GM19467 (cell line): ENCODE measurements around the gene KCNH2.

ENCODE experiments used
- ATAC-seq: cut with Tn5 transposase; IDR thresholded peaks from one replicate; pipeline ENCODE4 v1.9.1; 2021; ENCODE audit warnings: mild to moderate bottlenecking, moderate library complexity; ENCODE audit not compliant: unreplicated experiment

KCNH2 gene

GRCh38 chr7:150976529-150977381 is 1.4 kb downstream of the KCNH2 start:
- no peak for ATAC-seq

- no peak for ATAC-seq
Observed at GRCh38 chr7:150975536-150976319, 2.4 kb downstream of the KCNH2 start.

- ATAC-seq = peak; percentile 48
Observed at GRCh38 chr7:150974468-150975391, 3.4 kb downstream of the KCNH2 start.

GRCh38 chr7:150973571-150974451 is 4.3 kb downstream of the KCNH2 start:
- ATAC-seq = no peak

GRCh38 chr7:150972741-150973140 is 5.4 kb downstream of the KCNH2 start:
- ATAC-seq = no peak

- ATAC-seq = no peak
Observed at GRCh38 chr7:150972023-150972468, 6.1 kb downstream of the KCNH2 start.

- ATAC-seq = no peak
Observed at GRCh38 chr7:150971242-150972022, 6.7 kb downstream of the KCNH2 start.

- ATAC-seq = no peak
Observed at GRCh38 chr7:150970424-150970823, 7.7 kb downstream of the KCNH2 start.

- ATAC-seq = no peak
Observed at GRCh38 chr7:150969475-150969874, 8.6 kb downstream of the KCNH2 start.

GRCh38 chr7:150968734-150969372 is 9.3 kb downstream of the KCNH2 start:
- ATAC-seq = no peak

- no peak for ATAC-seq
Observed at GRCh38 chr7:150968056-150968733, 9.9 kb downstream of the KCNH2 start.

- no peak for ATAC-seq
Observed at GRCh38 chr7:150967349-150967748, 10.8 kb downstream of the KCNH2 start.

GRCh38 chr7:150966002-150966401 is 12.1 kb downstream of the KCNH2 start:
- no peak for ATAC-seq

- no peak for ATAC-seq
Observed at GRCh38 chr7:150965273-150965830, 12.8 kb downstream of the KCNH2 start.

- no peak for ATAC-seq
Observed at GRCh38 chr7:150964593-150965111, 13.5 kb downstream of the KCNH2 start.

GRCh38 chr7:150963707-150964559 is 14.2 kb downstream of the KCNH2 start:
- no peak for ATAC-seq
